LHCN-M2 (cell line): Measurements from ENCODE around the gene ERCC6L2. TPM values are rescaled to one million over a fixed set of nuclear protein-coding genes. Genes with fewer than 3 reads are reported as not detected.

Experiments
- DNase-seq: peaks from one replicate; pipeline ENCODE4 v3.0.0-alpha.2; 2012; ENCODE audit warnings: low read depth
- total RNA-seq: library from RNA; depleted of rRNA; stranded (reverse); fragments of >200 nt; gene quantifications from 2 replicates; pipeline ENCODE4 v1.2.3, GENCODE V29; 2014

Gene ERCC6L2
- total RNA-seq, 1 experiment from 2014 or later: 61.8 TPM

GRCh38 chr9:95912773-95913172, 37.3 kb downstream of the ERCC6L2 start:
- DNase-seq: no peak

- DNase-seq: no peak
These were observed 44.5 kb downstream of the ERCC6L2 start for GRCh38 chr9:95920017-95920416.

- DNase-seq: no peak
These were observed 48.3 kb downstream of the ERCC6L2 start for GRCh38 chr9:95923794-95924193.

- no peak for DNase-seq
These were observed 49.5 kb downstream of the ERCC6L2 start for GRCh38 chr9:95924987-95925386.

- DNase-seq: no peak
These were observed 51.9 kb downstream of the ERCC6L2 start for GRCh38 chr9:95927271-95928004.

GRCh38 chr9:95930277-95930676, 54.8 kb downstream of the ERCC6L2 start:
- DNase-seq: no peak

GRCh38 chr9:95935861-95936578, 60.5 kb downstream of the ERCC6L2 start:
- no peak for DNase-seq

GRCh38 chr9:95936579-95937075, 61.1 kb downstream of the ERCC6L2 start:
- DNase-seq: no peak

GRCh38 chr9:95937131-95937530, 61.6 kb downstream of the ERCC6L2 start:
- no peak for DNase-seq

- no peak for DNase-seq
These were observed 63.2 kb downstream of the ERCC6L2 start for GRCh38 chr9:95938724-95939123.

- DNase-seq: no peak
These were observed 64.0 kb downstream of the ERCC6L2 start for GRCh38 chr9:95939472-95939871.

GRCh38 chr9:95940265-95940664, 64.8 kb downstream of the ERCC6L2 start:
- DNase-seq: peak; percentile 10

GRCh38 chr9:95942016-95942415, 66.5 kb downstream of the ERCC6L2 start:
- no peak for DNase-seq

GRCh38 chr9:95947118-95947517, 71.6 kb downstream of the ERCC6L2 start:
- DNase-seq: peak; percentile 26

- no peak for DNase-seq
These were observed 77.0 kb downstream of the ERCC6L2 start for GRCh38 chr9:95952471-95952870.

GRCh38 chr9:95953986-95954385, 78.5 kb downstream of the ERCC6L2 start:
- DNase-seq: peak; percentile 28

- DNase-seq: no peak
These were observed 79.4 kb downstream of the ERCC6L2 start for GRCh38 chr9:95954940-95955339.

- no peak for DNase-seq
These were observed 87.4 kb downstream of the ERCC6L2 start for GRCh38 chr9:95962936-95963335.

- no peak for DNase-seq
These were observed 88.2 kb downstream of the ERCC6L2 start for GRCh38 chr9:95963659-95964058.

GRCh38 chr9:95966306-95966705, 90.8 kb downstream of the ERCC6L2 start:
- DNase-seq: no peak

- no peak for DNase-seq
These were observed 94.8 kb downstream of the ERCC6L2 start for GRCh38 chr9:95970317-95970716.

GRCh38 chr9:95971815-95972214, 96.3 kb downstream of the ERCC6L2 start:
- no peak for DNase-seq

GRCh38 chr9:95974389-95974788, 98.9 kb downstream of the ERCC6L2 start:
- DNase-seq: no peak
